Cerebellar nuclear complex (tissue), 1 donor: ENCODE measurements around the gene CACNB4.
"Not testable (repeated sequence)": the region's sequence is repeated elsewhere in the genome, so short reads cannot be mapped to it uniquely, and the experiment has no call there.

ENCODE experiments used
- DNase-seq, 2 experiments: peaks; one replicate each; lab custom pipeline; 2025; lab: John Stamatoyannopoulos, UW

Gene CACNB4

GRCh38 chr2:151905963-151906632, 192.7 kb downstream of the CACNB4 start:
- DNase-seq: no peak

GRCh38 chr2:151904807-151905206, 194.0 kb downstream of the CACNB4 start:
- peak; percentile 18 to 30 for DNase-seq

GRCh38 chr2:151904021-151904420, 194.8 kb downstream of the CACNB4 start:
- DNase-seq: no peak

- DNase-seq: no peak
Measured at GRCh38 chr2:151902829-151903228, 196.0 kb downstream of the CACNB4 start.

- DNase-seq: no peak
Measured at GRCh38 chr2:151900331-151900730, 198.5 kb downstream of the CACNB4 start.

GRCh38 chr2:151899156-151899555, 199.7 kb downstream of the CACNB4 start:
- DNase-seq: no peak

- DNase-seq: peak; percentile 48 to 55
Measured at GRCh38 chr2:151891566-151892194, 207.2 kb downstream of the CACNB4 start.

GRCh38 chr2:151887164-151887563, 211.7 kb downstream of the CACNB4 start:
- DNase-seq: no peak

- DNase-seq: no peak
Measured at GRCh38 chr2:151886241-151886640, 212.6 kb downstream of the CACNB4 start.

- peak; percentile 76 to 85 for DNase-seq
Measured at GRCh38 chr2:151882786-151883445, 215.9 kb downstream of the CACNB4 start.

- no peak for DNase-seq
Measured at GRCh38 chr2:151881342-151881741, 217.5 kb downstream of the CACNB4 start.

- DNase-seq: peak; percentile 6 to 38
Measured at GRCh38 chr2:151880586-151880985, 218.3 kb downstream of the CACNB4 start.

GRCh38 chr2:151878655-151879563, 219.9 kb downstream of the CACNB4 start:
- no peak for DNase-seq

GRCh38 chr2:151878204-151878603, 220.6 kb downstream of the CACNB4 start:
- no peak for DNase-seq

- not testable (repeated sequence) for DNase-seq
Measured at GRCh38 chr2:151875631-151876030, 223.2 kb downstream of the CACNB4 start.

- no peak for DNase-seq
Measured at GRCh38 chr2:151872463-151872862, 226.4 kb downstream of the CACNB4 start.

- DNase-seq: peak in 1 of 2 experiments; percentile 23
Measured at GRCh38 chr2:151869291-151869690, 229.6 kb downstream of the CACNB4 start.

- DNase-seq: no peak
Measured at GRCh38 chr2:151862700-151863099, 236.1 kb downstream of the CACNB4 start.

- no peak for DNase-seq
Measured at GRCh38 chr2:151861174-151861573, 237.7 kb downstream of the CACNB4 start.

- DNase-seq: no peak
Measured at GRCh38 chr2:151860613-151861146, 238.2 kb downstream of the CACNB4 start.

GRCh38 chr2:151860210-151860609, 238.6 kb downstream of the CACNB4 start:
- no peak for DNase-seq

- DNase-seq: no peak
Measured at GRCh38 chr2:151857650-151858049, 241.2 kb downstream of the CACNB4 start.
